OCI-LY3 (cell line): ENCODE measurements around the gene NPTX1.

ENCODE experiments used
- CTCF ChIP-seq: fragments of 200-600, 300-600 bp; sonication (generic); IDR thresholded peaks from 2 replicates; pipeline ENCODE4 v1.5.1; 2014; ENCODE audit warnings: antibody characterized with exemption, low read length, low read depth
- EZH2phosphoT487 ChIP-seq: fragments of 200-600 bp; shearing (Covaris generic); IDR thresholded peaks from 2 replicates; pipeline ENCODE4 v1.6.1; 2018; ENCODE audit warnings: antibody characterized with exemption, mixed run types, low read depth

- TF ChIP-seq CTCF (no peak), EZH2phosphoT487 (no peak)
Measured at GRCh38 chr17:80429356-80430275, 46.8 kb downstream of the NPTX1 start.
